A204.1 (cell line): ENCODE data around the gene HIPK4.
"Not testable (repeated sequence)": the region's sequence is repeated elsewhere in the genome, so short reads cannot be mapped to it uniquely, and the experiment has no call there.

ENCODE experiments used
- FAIRE-seq: peaks from 2 replicates; lab custom pipeline; 2012; peaks lifted over from hg19 to GRCh38; lab: Jason Lieb, UNC

HIPK4 gene

DNA sequence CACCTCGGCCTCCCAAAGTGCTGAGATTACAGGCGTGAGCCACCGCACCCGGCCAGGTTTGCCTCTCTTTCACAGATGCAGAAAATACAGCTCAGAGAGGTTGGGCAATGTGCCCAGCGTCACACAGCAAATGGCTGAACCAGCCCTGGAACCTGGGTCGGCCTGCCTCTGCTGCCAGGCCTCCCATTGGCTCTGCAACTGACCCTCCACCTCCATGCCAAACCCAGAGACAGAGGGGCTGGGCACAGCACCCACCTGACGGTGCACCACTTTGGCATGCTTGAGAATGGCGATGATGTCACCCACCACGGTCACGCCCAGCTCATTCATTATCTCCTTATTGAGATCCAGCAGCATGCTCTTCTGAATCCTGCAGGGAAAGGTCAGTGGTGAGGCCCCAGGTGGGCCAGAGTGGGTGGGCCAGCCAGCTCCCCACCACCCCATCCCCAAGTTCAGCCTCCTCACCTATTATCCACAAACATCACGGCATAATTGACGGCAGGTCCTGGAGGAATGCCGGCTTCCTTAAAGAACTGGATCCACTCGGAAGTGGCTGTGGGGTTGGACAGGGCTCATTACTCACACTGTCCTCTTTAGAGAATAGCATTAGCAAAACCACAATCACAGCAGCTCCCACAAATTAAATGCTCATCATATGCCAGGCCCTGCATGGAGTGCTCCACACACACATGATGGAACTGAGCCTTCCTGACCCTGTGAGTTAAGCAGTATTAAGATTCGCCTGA lies 54.0 kb downstream of the HIPK4 start:
- FAIRE-seq = no peak

DNA sequence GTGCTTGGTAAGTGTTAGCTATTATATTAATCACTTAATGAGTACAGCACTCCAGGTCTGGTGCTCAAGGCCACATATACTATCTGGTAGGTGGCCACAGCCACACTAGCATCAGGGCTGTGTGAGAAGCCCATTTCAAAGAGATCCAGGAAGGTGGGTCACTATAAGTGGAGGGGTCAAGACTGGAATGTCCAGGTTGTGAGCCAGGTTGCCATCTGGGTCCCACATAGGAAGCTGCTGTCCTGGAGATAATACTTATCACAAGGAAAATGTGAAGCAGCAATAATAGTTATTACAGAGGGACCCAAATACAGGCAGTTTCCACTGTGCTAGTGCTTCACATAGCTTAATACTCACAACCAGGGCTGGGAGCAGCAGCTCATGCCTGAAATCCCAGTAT lies 54.9 kb downstream of the HIPK4 start:
- FAIRE-seq = no peak

DNA sequence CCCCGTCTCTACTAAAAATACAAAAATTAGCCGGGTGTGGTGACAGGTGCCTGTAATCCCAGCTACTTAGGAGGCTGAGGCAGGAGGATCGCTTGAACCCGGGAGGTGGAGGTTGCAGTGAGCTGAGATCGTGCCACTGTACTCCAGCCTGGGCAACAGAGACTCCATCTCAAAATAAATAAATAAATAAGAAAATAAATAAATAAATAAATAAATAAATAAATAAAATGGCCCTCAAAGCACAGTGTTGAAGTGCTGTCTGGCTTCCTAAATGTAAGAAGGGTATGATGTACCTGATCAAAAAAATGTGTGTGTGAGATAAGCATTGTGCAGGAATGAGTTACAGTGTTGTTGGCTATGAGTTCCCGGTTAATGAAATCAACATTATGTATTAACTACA lies 56.9 kb downstream of the HIPK4 start:
- not testable (repeated sequence) for FAIRE-seq

DNA sequence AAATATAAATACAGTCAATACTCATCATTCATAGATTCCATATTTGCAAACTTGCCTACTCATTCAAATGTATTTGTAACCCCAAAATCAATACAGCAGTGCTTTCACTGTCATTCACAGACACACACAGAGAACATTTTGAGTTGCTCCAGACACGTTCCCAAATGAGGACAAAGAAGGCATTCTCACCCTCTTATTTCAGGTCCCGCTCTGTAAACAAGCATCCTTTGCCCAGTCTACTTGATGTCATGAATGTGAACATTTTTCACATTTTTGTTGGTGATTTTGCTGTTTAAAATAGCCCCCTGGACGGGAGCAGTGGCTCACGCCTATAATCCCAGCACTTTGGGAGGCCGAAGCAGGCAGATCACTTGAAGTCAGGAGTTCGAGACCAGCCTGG lies 57.3 kb downstream of the HIPK4 start:
- no peak for FAIRE-seq

DNA sequence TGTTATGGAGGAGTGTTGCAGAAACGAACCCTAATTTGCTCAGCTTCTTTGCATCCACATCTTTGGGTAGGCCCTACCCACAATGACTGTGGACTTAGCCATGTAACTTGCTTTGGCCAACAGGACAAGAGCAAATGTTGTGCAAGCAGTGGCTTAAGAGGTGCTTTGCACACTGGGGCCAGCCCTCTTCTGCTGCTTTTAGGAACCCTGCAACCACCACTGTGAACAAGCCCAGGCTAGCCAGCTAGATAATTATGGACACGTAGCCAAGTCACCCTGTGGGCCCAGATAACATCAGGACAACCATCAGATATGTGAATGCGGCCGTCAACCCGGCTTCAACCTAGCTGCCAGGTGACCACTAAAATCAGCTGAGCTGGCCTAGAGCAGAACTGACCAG lies 58.9 kb downstream of the HIPK4 start:
- FAIRE-seq = no peak
